Measurements from ENCODE around the gene AK4. TPM values are rescaled to one million over a fixed set of nuclear protein-coding genes. Genes with fewer than 3 reads are reported as not detected.

Gene AK4
- total RNA-seq, 1 experiment from 2014 or later, result 5.5 TPM

- H3K27ac ChIP-seq (ENCODE audit: low read depth, low read length, poor library complexity, severe bottlenecking), result no peak overlapping the region
- H3K9me3 ChIP-seq (ENCODE audit: low read depth, low read length, poor library complexity, severe bottlenecking), result no peaks in the 10 kb centered on the region
- intact Hi-C loops (cut with micrococcal nuclease; ENCODE audit: unreplicated experiment), result no loop called here
- H3K36me3 ChIP-seq (ENCODE audit: insufficient read depth, low read length, poor library complexity, severe bottlenecking), result no peaks in the 10 kb centered on the region
- no peaks in the 10 kb centered on the region for H3K4me1 ChIP-seq (ENCODE audit: insufficient read depth, low read length, poor library complexity, severe bottlenecking)
- CTCF ChIA-PET, result no interaction called here
- H3K4me3 ChIP-seq (ENCODE audit: low read depth, low read length, poor library complexity, severe bottlenecking), result no peak overlapping the region
- POLR2A ChIA-PET (ENCODE audit: low non-redundant PET), result no interaction called here
- TF ChIP-seq CTCF (conservative IDR thresholded peaks at IDR 0.05; ENCODE audit: low read depth, low read length) (no peak), EZH2 (IDR thresholded peaks at IDR 0.05; ENCODE audit: borderline replicate concordance, low read depth, low read length, poor library complexity, severe bottlenecking) (no peak)
- H3K27me3 ChIP-seq (replicated peaks; ENCODE audit: insufficient read depth, low read depth, low read length, poor library complexity), result no peaks in the 10 kb centered on the region
- no TSS peak for BruUV-seq (replicated peaks)
- no peak for DNase-seq (ENCODE audit: low spot score)
Measured at GRCh38 chr1:65211331-65211730, 63.3 kb downstream of the AK4 start.

- POLR2A ChIA-PET (ENCODE audit: low non-redundant PET), result no interaction called here
- no peak for DNase-seq (ENCODE audit: low spot score)
- no peak for TF ChIP-seq EZH2 (IDR thresholded peaks at IDR 0.05; ENCODE audit: borderline replicate concordance, low read depth, low read length, poor library complexity, severe bottlenecking)
- TF ChIP-seq CTCF (conservative IDR thresholded peaks at IDR 0.05; ENCODE audit: low read depth, low read length), result no peak
- no peaks in the 10 kb centered on the region for H3K4me1 ChIP-seq (ENCODE audit: insufficient read depth, low read length, poor library complexity, severe bottlenecking)
- no peaks in the 10 kb centered on the region for H3K36me3 ChIP-seq (ENCODE audit: insufficient read depth, low read length, poor library complexity, severe bottlenecking)
- no peak overlapping the region for H3K27ac ChIP-seq (ENCODE audit: low read depth, low read length, poor library complexity, severe bottlenecking)
- CTCF ChIA-PET, result no interaction called here
- intact Hi-C loops (cut with micrococcal nuclease; ENCODE audit: unreplicated experiment), result no loop called here
- no peaks in the 10 kb centered on the region for H3K27me3 ChIP-seq (replicated peaks; ENCODE audit: insufficient read depth, low read depth, low read length, poor library complexity)
- no peak overlapping the region for H3K4me3 ChIP-seq (ENCODE audit: low read depth, low read length, poor library complexity, severe bottlenecking)
- no TSS peak for BruUV-seq (replicated peaks)
- no peaks in the 10 kb centered on the region for H3K9me3 ChIP-seq (ENCODE audit: low read depth, low read length, poor library complexity, severe bottlenecking)
Measured at GRCh38 chr1:65213271-65214023, 65.4 kb downstream of the AK4 start.

- POLR2A ChIA-PET (ENCODE audit: low non-redundant PET), result no interaction called here
- no peaks in the 10 kb centered on the region for H3K27me3 ChIP-seq (replicated peaks; ENCODE audit: insufficient read depth, low read depth, low read length, poor library complexity)
- no peak overlapping the region for H3K4me3 ChIP-seq (ENCODE audit: low read depth, low read length, poor library complexity, severe bottlenecking)
- H3K27ac ChIP-seq (ENCODE audit: low read depth, low read length, poor library complexity, severe bottlenecking), result no peak overlapping the region
- TF ChIP-seq CTCF (conservative IDR thresholded peaks at IDR 0.05; ENCODE audit: low read depth, low read length), result no peak
- no peak for TF ChIP-seq EZH2 (IDR thresholded peaks at IDR 0.05; ENCODE audit: borderline replicate concordance, low read depth, low read length, poor library complexity, severe bottlenecking)
- intact Hi-C loops (cut with micrococcal nuclease; ENCODE audit: unreplicated experiment), result loop anchor here (5.0 kb wide), 1 partner anchor 473 kb away; no protein-coding TSS in a partner anchor
- H3K9me3 ChIP-seq (ENCODE audit: low read depth, low read length, poor library complexity, severe bottlenecking), result no peaks in the 10 kb centered on the region
- no TSS peak for BruUV-seq (replicated peaks)
- H3K36me3 ChIP-seq (ENCODE audit: insufficient read depth, low read length, poor library complexity, severe bottlenecking), result peaks cover 3% of the 10 kb centered on the region
- DNase-seq (ENCODE audit: low spot score), result no peak
- no peaks in the 10 kb centered on the region for H3K4me1 ChIP-seq (ENCODE audit: insufficient read depth, low read length, poor library complexity, severe bottlenecking)
- CTCF ChIA-PET, result no interaction called here
Measured at GRCh38 chr1:65214340-65215027, 66.5 kb downstream of the AK4 start.
